H9 (cell line): Measurements from ENCODE around the gene TIAM2. TPM values are rescaled to one million over a fixed set of nuclear protein-coding genes. Genes with fewer than 3 reads are reported as not detected.

Experiments
- DNase-seq: peaks from one replicate; pipeline ENCODE4 v3.0.0-alpha.2; 2017
- H2AFZ ChIP-seq: one replicate; pipeline ENCODE4 v1.6.1; 2013; ENCODE audit warnings: mild to moderate bottlenecking, low read length, control low read depth, moderate library complexity
- H2AK5ac ChIP-seq: 2 replicates; pipeline ENCODE4 v1.6.1; 2013; ENCODE audit warnings: low read length, control low read depth, mixed read lengths; ENCODE audit not compliant: insufficient read length
- H2BK120ac ChIP-seq: one replicate; pipeline ENCODE4 v1.6.1; 2013; ENCODE audit warnings: low read depth, mild to moderate bottlenecking, low read length, control low read depth, inconsistent platforms; ENCODE audit not compliant: poor library complexity, severe bottlenecking
- H2BK12ac ChIP-seq: 2 replicates; pipeline ENCODE4 v1.6.1; 2013; ENCODE audit warnings: low read length, control low read depth, mixed read lengths, low read depth; ENCODE audit not compliant: insufficient read length
- H2BK15ac ChIP-seq: 2 replicates; pipeline ENCODE4 v1.6.1; 2013; ENCODE audit warnings: low read depth, low read length, control low read depth
- H2BK20ac ChIP-seq: one replicate; pipeline ENCODE4 v1.6.1; 2013; ENCODE audit warnings: low read depth, mild to moderate bottlenecking, low read length, control low read depth, inconsistent platforms; ENCODE audit not compliant: poor library complexity, severe bottlenecking
- H2BK5ac ChIP-seq: 2 replicates; pipeline ENCODE4 v1.6.1; 2013; ENCODE audit warnings: low read length, control low read depth, mixed read lengths; ENCODE audit not compliant: insufficient read length
- H3K14ac ChIP-seq: 2 replicates; pipeline ENCODE4 v1.6.1; 2013; ENCODE audit warnings: low read length, control low read depth; ENCODE audit not compliant: insufficient read depth
- H3K18ac ChIP-seq: 2 replicates; pipeline ENCODE4 v1.6.1; 2013; ENCODE audit warnings: low read depth, mild to moderate bottlenecking, mixed read lengths, low read length, control low read depth; ENCODE audit not compliant: insufficient read length
- H3K23ac ChIP-seq: 2 replicates; pipeline ENCODE4 v1.6.1; 2013; ENCODE audit warnings: low read length, control low read depth, mixed read lengths, low read depth; ENCODE audit not compliant: insufficient read length
- H3K23me2 ChIP-seq: 2 replicates; pipeline ENCODE4 v1.6.1; 2013; ENCODE audit warnings: low read depth, mild to moderate bottlenecking, mixed read lengths, low read length, control low read depth; ENCODE audit not compliant: insufficient read length, poor library complexity, severe bottlenecking
- H3K27ac ChIP-seq: 2 replicates; pipeline ENCODE4 v1.5.1; 2013; ENCODE audit warnings: low read length, control low read depth, mixed read lengths, low read depth; ENCODE audit not compliant: insufficient read length
- H3K27me3 ChIP-seq: 2 replicates; pipeline ENCODE4 v1.6.1; 2013; ENCODE audit warnings: low read length, control low read depth, inconsistent platforms; ENCODE audit not compliant: insufficient read depth
- H3K4ac ChIP-seq: 2 replicates; pipeline ENCODE4 v1.6.1; 2013; ENCODE audit warnings: low read depth, mild to moderate bottlenecking, control low read depth, inconsistent platforms, low read length, moderate library complexity
- H3K4me1 ChIP-seq: 2 replicates; pipeline ENCODE4 v1.6.1; 2013; ENCODE audit warnings: low read length, control low read depth, inconsistent platforms; ENCODE audit not compliant: insufficient read depth
- H3K4me2 ChIP-seq: 2 replicates; pipeline ENCODE4 v1.6.1; 2013; ENCODE audit warnings: low read length, control low read depth, mixed read lengths; ENCODE audit not compliant: insufficient read length, insufficient read depth
- H3K56ac ChIP-seq: 2 replicates; pipeline ENCODE4 v1.6.1; 2013; ENCODE audit warnings: low read depth, mild to moderate bottlenecking, mixed read lengths, low read length, control low read depth; ENCODE audit not compliant: insufficient read length
- H3K79me1 ChIP-seq: 2 replicates; pipeline ENCODE4 v1.6.1; 2013; ENCODE audit warnings: low read depth, mild to moderate bottlenecking, moderate library complexity, low read length, control low read depth, inconsistent platforms; ENCODE audit not compliant: insufficient read depth, poor library complexity, severe bottlenecking
- H3K79me2 ChIP-seq: 2 replicates; pipeline ENCODE4 v1.6.1; 2013; ENCODE audit warnings: low read length, control low read depth, inconsistent platforms; ENCODE audit not compliant: insufficient read depth
- H3K9ac ChIP-seq: 2 replicates; pipeline ENCODE4 v1.6.1; 2013; ENCODE audit warnings: low read length, control low read depth, mixed read lengths; ENCODE audit not compliant: insufficient read length; ENCODE audit errors: extremely low read depth
- H3K9me3 ChIP-seq: one replicate; pipeline ENCODE4 v1.6.1; 2013; ENCODE audit warnings: low read depth, low read length, inconsistent platforms; ENCODE audit not compliant: control insufficient read depth
- H3T11ph ChIP-seq: one replicate; pipeline ENCODE4 v1.6.1; 2013; ENCODE audit warnings: mild to moderate bottlenecking, low read length, control low read depth, inconsistent platforms
- H4K20me1 ChIP-seq: one replicate; pipeline ENCODE4 v1.6.1; 2013; ENCODE audit not compliant: control insufficient read depth, insufficient read length, insufficient read depth
- H4K5ac ChIP-seq: 2 replicates; pipeline ENCODE4 v1.6.1; 2013; ENCODE audit warnings: low read depth, mild to moderate bottlenecking, mixed read lengths, low read length, control low read depth; ENCODE audit not compliant: insufficient read length
- H4K8ac ChIP-seq: replicated peaks from 2 replicates; pipeline ENCODE4 v1.6.1; 2013; ENCODE audit warnings: low read length, control low read depth, mixed read lengths, low read depth; ENCODE audit not compliant: insufficient read length
- H4K91ac ChIP-seq: 2 replicates; pipeline ENCODE4 v1.6.1; 2013; ENCODE audit warnings: low read depth, mild to moderate bottlenecking, moderate library complexity, mixed read lengths, low read length, control low read depth; ENCODE audit not compliant: insufficient read length
- H3K27ac Mint-ChIP-seq, 3 experiments: 2 replicates in 2 of 3; 3 replicates in 1 of 3; pipeline ENCODE4 v1.8.0; 2020 to 2021; ENCODE audit warnings: mixed read lengths in 3 of 3, mild to moderate bottlenecking in 1 of 3, moderate library complexity in 1 of 3
- H3K27me3 Mint-ChIP-seq: 2 replicates; pipeline ENCODE4 v1.8.0; 2021; ENCODE audit warnings: low read depth, mild to moderate bottlenecking, moderate library complexity, mixed read lengths
- H3K36me3 Mint-ChIP-seq, 3 experiments: 2 replicates in 2 of 3; 3 replicates in 1 of 3; pipeline ENCODE4 v1.8.0; 2020 to 2021; ENCODE audit warnings: low read depth in 3 of 3, mixed read lengths in 3 of 3; ENCODE audit not compliant: insufficient read depth in 1 of 3
- H3K4me1 Mint-ChIP-seq, 2 experiments: 2 replicates each; pipeline ENCODE4 v1.8.0; 2020; ENCODE audit warnings: mixed read lengths in 2 of 2
- H3K4me3 Mint-ChIP-seq, 2 experiments: 2 replicates in 1 of 2; 3 replicates in 1 of 2; pipeline ENCODE4 v1.8.0; 2020 to 2021; ENCODE audit warnings: mild to moderate bottlenecking in 2 of 2, mixed read lengths in 2 of 2, moderate library complexity in 1 of 2
- H3K9me3 Mint-ChIP-seq, 2 experiments: 2 replicates in 1 of 2; 3 replicates in 1 of 2; pipeline ENCODE4 v1.8.0; 2020; ENCODE audit warnings: mild to moderate bottlenecking in 2 of 2, mixed read lengths in 2 of 2, moderate library complexity in 1 of 2
- CTCF ChIP-seq: fragments of 200-600 bp; sonication (generic); conservative IDR thresholded peaks from 3 replicates; pipeline ENCODE4 v1.8.0; 2021; ENCODE audit warnings: antibody characterized with exemption, mild to moderate bottlenecking
- WGBS: extraction: QIAGEN DNeasy Blood & Tissue Kit; methylation state at CpG from one replicate; pipeline ENCODE4 v1.1.7; 2013; ENCODE audit warnings: missing lambda C conversion rate, low lambda C conversion rate, mixed read lengths; ENCODE audit not compliant: insufficient read length; ENCODE audit errors: extremely low coverage; 5-methylcytosine and 5-hydroxymethylcytosine counted together
- total RNA-seq: library from RNA; stranded (reverse); gene quantifications from 2 replicates; pipeline ENCODE4 v1.2.1, GENCODE V29; 2021

The TIAM2 gene
- total RNA-seq, 1 experiment from 2014 or later, result 6.3 TPM

- H2AK5ac ChIP-seq, result no peak overlapping the region
- no peak overlapping the region for H3K4me2 ChIP-seq
- H3K79me2 ChIP-seq, result no peaks in the 10 kb centered on the region
- no peak for TF ChIP-seq CTCF
- no peak overlapping the region for H3K9ac ChIP-seq
- no peak overlapping the region for H4K91ac ChIP-seq
- no peaks in the 10 kb centered on the region for H3K79me1 ChIP-seq
- H3K27me3 Mint-ChIP-seq, result no peaks in the 10 kb centered on the region; the same call in 1 of the 2 replicates
- no peaks in the 10 kb centered on the region for H3K27me3 ChIP-seq
- no peak overlapping the region for H2AFZ ChIP-seq
- H3K14ac ChIP-seq, result no peak overlapping the region
- H3K27ac Mint-ChIP-seq, result 0 out of 7 replicates have a peak overlapping the region, but pooled peaks of 1 of the 3 experiments have one; percentile 32
- no peak overlapping the region for H3K23ac ChIP-seq
- no peak overlapping the region for H2BK15ac ChIP-seq
- H3K27ac ChIP-seq, result no peak overlapping the region
- no peak overlapping the region for H3K4ac ChIP-seq
- no peak overlapping the region for H3T11ph ChIP-seq
- H3K36me3 Mint-ChIP-seq, result peaks cover 5 to 6% (median 5%) of the 10 kb centered on the region in 3 experiments
- no peak overlapping the region for H2BK5ac ChIP-seq
- no peak overlapping the region for H3K18ac ChIP-seq
- no peak overlapping the region for H4K8ac ChIP-seq
- peaks cover 0 to 9% of the 10 kb centered on the region in 2 experiments; a peak in 4 of 5 replicates for H3K9me3 Mint-ChIP-seq
- no peak overlapping the region for H2BK120ac ChIP-seq
- peaks cover 6% of the 10 kb centered on the region; the same call in 1 of the 2 replicates for H3K4me1 ChIP-seq
- H3K9me3 ChIP-seq, result no peaks in the 10 kb centered on the region
- no CpG with 5 or more reads among the region's 5 CpGs for WGBS
- H3K23me2 ChIP-seq, result no peaks in the 10 kb centered on the region
- no peak overlapping the region for H3K4me3 Mint-ChIP-seq
- no peak overlapping the region for H2BK20ac ChIP-seq
- DNase-seq, result no peak
- H3K56ac ChIP-seq, result no peak overlapping the region
- no peaks in the 10 kb centered on the region for H4K20me1 ChIP-seq
- no peak overlapping the region for H4K5ac ChIP-seq
- no peak overlapping the region for H2BK12ac ChIP-seq
- H3K4me1 Mint-ChIP-seq, result peaks cover 37 to 45% of the 10 kb centered on the region in 2 experiments
Observed at GRCh38 chr6:155011809-155012291, 16.7 kb downstream of the TIAM2 start.
